Liver (tissue), 9 donors: Measurements from ENCODE around the gene ING5. TPM values are rescaled to one million over a fixed set of nuclear protein-coding genes. Genes with fewer than 3 reads are reported as not detected.

Experiments used
- DNase-seq: peaks from one replicate; pipeline ENCODE4 v3.0.0-alpha.2; 2017; ENCODE audit warnings: low spot score
- H3K27ac ChIP-seq, 2 donors: one replicate each; pipeline ENCODE4 v1.7.0; 2013; ENCODE audit warnings: inconsistent platforms in 2 of 2, low read length in 2 of 2, control low read depth in 1 of 2, low read depth in 1 of 2, mild to moderate bottlenecking in 1 of 2
- H3K27me3 ChIP-seq, 4 donors: one replicate each; pipeline versions ENCODE4 v1.6.1 to v1.7.0; 2013; ENCODE audit warnings: low read length in 3 of 4, inconsistent platforms in 1 of 4, mild to moderate bottlenecking in 1 of 4, moderate library complexity in 1 of 4; ENCODE audit not compliant: control insufficient read depth in 4 of 4, insufficient read depth in 4 of 4
- H3K36me3 ChIP-seq, 4 donors: one replicate each; pipeline versions ENCODE4 v1.6.1 to v1.7.0; 2013; ENCODE audit warnings: low read length in 3 of 4, mild to moderate bottlenecking in 3 of 4, low read depth in 1 of 4, moderate library complexity in 1 of 4; ENCODE audit not compliant: control insufficient read depth in 4 of 4, insufficient read depth in 3 of 4
- H3K4me1 ChIP-seq, 4 donors: one replicate each; pipeline versions ENCODE4 v1.6.1 to v1.7.0; 2013; ENCODE audit warnings: low read length in 3 of 4, mild to moderate bottlenecking in 3 of 4, moderate library complexity in 1 of 4; ENCODE audit not compliant: control insufficient read depth in 4 of 4, insufficient read depth in 4 of 4
- H3K4me3 ChIP-seq, 3 donors: one replicate each; pipeline versions ENCODE4 v1.6.1 to v1.7.0; 2013; ENCODE audit warnings: low read length in 3 of 3, control low read depth in 1 of 3, low read depth in 1 of 3, mild to moderate bottlenecking in 1 of 3
- H3K9ac ChIP-seq, 2 donors: one replicate each; pipeline ENCODE4 v1.7.0; 2013; ENCODE audit warnings: low read length in 2 of 2, mild to moderate bottlenecking in 2 of 2, moderate library complexity in 2 of 2, control low read depth in 1 of 2, low read depth in 1 of 2
- H3K9me3 ChIP-seq, 4 donors: one replicate each; pipeline versions ENCODE4 v1.6.1 to v1.7.0; 2013; ENCODE audit warnings: low read length in 3 of 4; ENCODE audit not compliant: control insufficient read depth in 4 of 4
- EGR1 ChIP-seq, 2 donors: IDR thresholded peaks; 2 replicates each; pipeline ENCODE4 v1.6.1; 2016 to 2018; ENCODE audit warnings: antibody characterized with exemption in 2 of 2, low read depth in 2 of 2
- FOXA1 ChIP-seq: IDR thresholded peaks from 2 replicates; pipeline ENCODE4 v1.6.1; 2016; ENCODE audit warnings: antibody characterized with exemption
- GABPA ChIP-seq, 2 donors: IDR thresholded peaks in 1 of 2; conservative IDR thresholded peaks in 1 of 2; 2 replicates each; pipeline ENCODE4 v1.6.1; 2016; ENCODE audit warnings: antibody characterized with exemption in 2 of 2, mild to moderate bottlenecking in 1 of 2, moderate library complexity in 1 of 2
- HNF4A ChIP-seq, 2 donors: conservative IDR thresholded peaks; 2 replicates each; pipeline ENCODE4 v1.6.1; 2016; ENCODE audit warnings: antibody characterized with exemption in 2 of 2, mild to moderate bottlenecking in 2 of 2
- HNF4G ChIP-seq: IDR thresholded peaks from 2 replicates; pipeline ENCODE4 v1.6.1; 2016; ENCODE audit warnings: antibody characterized with exemption
- JUND ChIP-seq, 2 donors: IDR thresholded peaks; 2 replicates each; pipeline ENCODE4 v1.6.1; 2016; ENCODE audit warnings: antibody characterized with exemption in 2 of 2
- NR2F2 ChIP-seq: IDR thresholded peaks from 2 replicates; pipeline ENCODE4 v1.6.1; 2016; ENCODE audit warnings: antibody characterized with exemption
- RAD21 ChIP-seq, 2 donors: IDR thresholded peaks; 2 replicates each; pipeline ENCODE4 v1.6.1; 2016; ENCODE audit warnings: antibody characterized with exemption in 2 of 2, mild to moderate bottlenecking in 2 of 2
- REST ChIP-seq: IDR thresholded peaks from 2 replicates; pipeline ENCODE4 v1.6.1; 2016; ENCODE audit warnings: antibody characterized with exemption, mild to moderate bottlenecking
- RXRA ChIP-seq, 2 donors: IDR thresholded peaks; 2 replicates each; pipeline ENCODE4 v1.6.1; 2017 to 2018; ENCODE audit warnings: antibody characterized with exemption in 2 of 2, mild to moderate bottlenecking in 1 of 2
- SP1 ChIP-seq: IDR thresholded peaks from 2 replicates; pipeline ENCODE4 v1.6.1; 2018; ENCODE audit warnings: antibody characterized with exemption, mild to moderate bottlenecking
- TAF1 ChIP-seq: conservative IDR thresholded peaks from 2 replicates; pipeline ENCODE4 v1.6.1; 2016; ENCODE audit warnings: antibody characterized with exemption, mild to moderate bottlenecking
- YY1 ChIP-seq: IDR thresholded peaks from 2 replicates; pipeline ENCODE4 v1.6.1; 2016; ENCODE audit warnings: antibody characterized with exemption, mild to moderate bottlenecking
- WGBS: extraction: QIAGEN DNeasy Blood & Tissue Kit; methylation state at CpG from one replicate; pipeline ENCODE4 v1.1.7; 2013; 5-methylcytosine and 5-hydroxymethylcytosine counted together
- polyA plus RNA-seq, 2 donors: library from polyadenylated mRNA; stranded (reverse) in 1 of 2; unstranded in 1 of 2; fragments of 200-250 nt in 1 of 2; fragments of >200 nt in 1 of 2; fragmentation: Nextera tagmentation in 1 of 2; extraction: Ambion mirVana in 1 of 2; gene quantifications; one replicate each; pipeline versions ENCODE4 v1.2.1 to v1.2.3, GENCODE V29; 2013 to 2015
- total RNA-seq, 2 donors: library from RNA; depleted of rRNA; stranded (reverse); fragments of >200 nt; gene quantifications; one replicate each; pipeline ENCODE4 v1.2.3, GENCODE V29; 2014
- TF ChIP-seq, protein P1 (sequence below): IDR thresholded peaks from 2 replicates; pipeline ENCODE4 v1.6.1; 2016; ENCODE audit warnings: antibody characterized with exemption
- TF ChIP-seq, protein P2 (sequence below): IDR thresholded peaks from 2 replicates; pipeline ENCODE4 v1.6.1; 2016; ENCODE audit warnings: antibody characterized with exemption
- TF ChIP-seq, protein P3 (sequence below): fragments of 150-350 bp; IDR thresholded peaks from 2 replicates; pipeline ENCODE4 v1.5.1; 2017; ENCODE audit warnings: improper control_type of control experiment, low read depth, low read length; ENCODE audit not compliant: missing input control
- donor health status: healthy.
- donor health status: healthy.
- donor health status: healthy.
- donor health status: healthy.
- donor health status: healthy.

Gene ING5
- total and polyA plus RNA-seq, 4 donors = 7.2 to 24.2 (median 13.9) TPM

GRCh38 chr2:241686650-241687425 is 15.0 kb upstream of the ING5 start, which contains the start of gene DTYMK:
Gene DTYMK, minus strand, starts transcription at chr2:241686815. Its CDS starts 32 bp downstream, at chr2:241686783.
- Histone ChIP-seq H3K9me3 (no peaks in the 10 kb centered on the region), H3K4me1 (peaks cover 4 to 22% (median 17%) of the 10 kb centered on the region in 4 donors), H3K27ac (peak within 1 kb of the TSS; percentile 97 to 99), H3K27me3 (no peaks in the 10 kb centered on the region), H3K9ac (peak within 1 kb of the TSS; percentile 60 to 96), H3K4me3 (peak within 1 kb of the TSS; percentile 94 to 97 (median 95)), H3K36me3 (peaks cover 3 to 10% (median 7%) of the 10 kb centered on the region in 4 donors)
- TF ChIP-seq REST (no peak), SP1 (peak; percentile 38), GABPA (IDR thresholded peaks at IDR 0.05 in 1 of 2, conservative IDR thresholded peaks at IDR 0.05 in 1 of 2) (peak in 1 of 2 donors; percentile 83), HNF4G (no peak), TAF1 (no peak), RAD21 (IDR thresholded peaks at IDR 0.05) (no peak), FOXA1 (no peak), EGR1 (IDR thresholded peaks at IDR 0.05; ENCODE audit: low read depth in 2 of 2) (no peak), HNF4A (conservative IDR thresholded peaks at IDR 0.05) (no peak), NR2F2 (no peak), JUND (IDR thresholded peaks at IDR 0.05) (no peak), YY1 (peak; percentile 95), RXRA (IDR thresholded peaks at IDR 0.05) (no peak)
- TF ChIP-seq, protein P1, sequence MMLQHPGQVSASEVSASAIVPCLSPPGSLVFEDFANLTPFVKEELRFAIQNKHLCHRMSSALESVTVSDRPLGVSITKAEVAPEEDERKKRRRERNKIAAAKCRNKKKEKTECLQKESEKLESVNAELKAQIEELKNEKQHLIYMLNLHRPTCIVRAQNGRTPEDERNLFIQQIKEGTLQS = no peak
- TF ChIP-seq, protein P2, sequence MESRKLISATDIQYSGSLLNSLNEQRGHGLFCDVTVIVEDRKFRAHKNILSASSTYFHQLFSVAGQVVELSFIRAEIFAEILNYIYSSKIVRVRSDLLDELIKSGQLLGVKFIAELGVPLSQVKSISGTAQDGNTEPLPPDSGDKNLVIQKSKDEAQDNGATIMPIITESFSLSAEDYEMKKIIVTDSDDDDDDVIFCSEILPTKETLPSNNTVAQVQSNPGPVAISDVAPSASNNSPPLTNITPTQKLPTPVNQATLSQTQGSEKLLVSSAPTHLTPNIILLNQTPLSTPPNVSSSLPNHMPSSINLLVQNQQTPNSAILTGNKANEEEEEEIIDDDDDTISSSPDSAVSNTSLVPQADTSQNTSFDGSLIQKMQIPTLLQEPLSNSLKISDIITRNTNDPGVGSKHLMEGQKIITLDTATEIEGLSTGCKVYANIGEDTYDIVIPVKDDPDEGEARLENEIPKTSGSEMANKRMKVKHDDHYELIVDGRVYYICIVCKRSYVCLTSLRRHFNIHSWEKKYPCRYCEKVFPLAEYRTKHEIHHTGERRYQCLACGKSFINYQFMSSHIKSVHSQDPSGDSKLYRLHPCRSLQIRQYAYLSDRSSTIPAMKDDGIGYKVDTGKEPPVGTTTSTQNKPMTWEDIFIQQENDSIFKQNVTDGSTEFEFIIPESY = no peak
- TF ChIP-seq, protein P3, sequence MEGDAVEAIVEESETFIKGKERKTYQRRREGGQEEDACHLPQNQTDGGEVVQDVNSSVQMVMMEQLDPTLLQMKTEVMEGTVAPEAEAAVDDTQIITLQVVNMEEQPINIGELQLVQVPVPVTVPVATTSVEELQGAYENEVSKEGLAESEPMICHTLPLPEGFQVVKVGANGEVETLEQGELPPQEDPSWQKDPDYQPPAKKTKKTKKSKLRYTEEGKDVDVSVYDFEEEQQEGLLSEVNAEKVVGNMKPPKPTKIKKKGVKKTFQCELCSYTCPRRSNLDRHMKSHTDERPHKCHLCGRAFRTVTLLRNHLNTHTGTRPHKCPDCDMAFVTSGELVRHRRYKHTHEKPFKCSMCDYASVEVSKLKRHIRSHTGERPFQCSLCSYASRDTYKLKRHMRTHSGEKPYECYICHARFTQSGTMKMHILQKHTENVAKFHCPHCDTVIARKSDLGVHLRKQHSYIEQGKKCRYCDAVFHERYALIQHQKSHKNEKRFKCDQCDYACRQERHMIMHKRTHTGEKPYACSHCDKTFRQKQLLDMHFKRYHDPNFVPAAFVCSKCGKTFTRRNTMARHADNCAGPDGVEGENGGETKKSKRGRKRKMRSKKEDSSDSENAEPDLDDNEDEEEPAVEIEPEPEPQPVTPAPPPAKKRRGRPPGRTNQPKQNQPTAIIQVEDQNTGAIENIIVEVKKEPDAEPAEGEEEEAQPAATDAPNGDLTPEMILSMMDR = no peak
- under 1% methylated on average over 102 of the region's 102 CpGs for WGBS
- DNase-seq = peak; percentile 95
